GM12874 (cell line): ENCODE data around the gene HORMAD2.

Source experiments
- CTCF ChIP-seq: IDR thresholded peaks from 2 replicates; pipeline ENCODE4 v1.5.1; 2011; ENCODE audit warnings: low read depth, mild to moderate bottlenecking, control low read depth, low read length, moderate library complexity; ENCODE audit not compliant: insufficient read depth

Gene HORMAD2

GRCh38 chr22:30159561-30160353 lies 79.5 kb downstream of the HORMAD2 start:
- TF ChIP-seq CTCF = no peak

- no peak for TF ChIP-seq CTCF
Observed at GRCh38 chr22:30161051-30161469, 80.8 kb downstream of the HORMAD2 start.

GRCh38 chr22:30167296-30167695 lies 87.0 kb downstream of the HORMAD2 start:
- TF ChIP-seq CTCF = no peak

GRCh38 chr22:30167734-30168133 lies 87.5 kb downstream of the HORMAD2 start:
- TF ChIP-seq CTCF = no peak

DNA sequence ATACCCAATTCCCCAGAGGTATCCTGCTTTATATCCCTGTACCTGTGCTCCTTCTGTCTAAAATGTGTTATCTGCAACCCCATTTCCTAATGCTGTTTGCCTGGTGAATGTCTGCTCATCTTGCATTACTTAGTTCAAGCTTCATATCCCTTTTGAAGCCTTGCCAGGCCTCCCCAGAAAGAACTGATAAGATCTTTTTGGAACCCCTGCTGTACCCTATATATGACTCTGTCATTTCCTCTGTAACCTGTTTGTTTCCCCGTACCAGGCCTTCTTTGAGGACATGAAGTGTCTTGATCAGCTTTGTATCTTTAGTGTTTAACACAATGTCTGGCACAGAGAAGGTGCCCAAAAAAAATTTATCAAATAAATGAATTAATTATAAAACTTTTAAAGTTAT lies 88.7 kb downstream of the HORMAD2 start:
- TF ChIP-seq CTCF = no peak

DNA sequence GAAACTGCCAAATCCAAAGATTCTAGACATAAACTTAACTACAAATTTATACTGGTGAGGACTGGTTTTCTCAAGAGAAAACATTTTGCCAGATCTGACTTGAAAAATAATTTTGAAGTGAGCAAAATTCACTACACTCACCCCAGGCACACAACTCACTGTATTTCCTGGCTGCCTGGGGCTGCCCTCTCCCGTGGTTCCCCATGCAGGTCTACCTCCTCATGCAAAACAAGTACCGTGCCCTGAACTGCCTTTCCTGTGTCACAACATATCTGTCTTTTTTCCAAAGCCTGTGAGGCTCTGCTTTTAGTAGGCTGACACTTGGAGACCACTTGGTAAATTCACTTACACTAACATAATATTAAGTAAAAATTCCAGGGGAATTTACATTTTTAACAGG lies 89.9 kb downstream of the HORMAD2 start:
- TF ChIP-seq CTCF = no peak

- TF ChIP-seq CTCF = no peak
Observed at GRCh38 chr22:30171008-30171407, 90.7 kb downstream of the HORMAD2 start.
